ENCODE results near the gene RPGR.

Gene RPGR

GRCh38 chrX:38335382-38335781, 8.1 kb upstream of the RPGR start:
- no peak overlapping the region for H3K27ac ChIP-seq
- DNase-seq (ENCODE audit: low read depth, low spot score) = no peak

GRCh38 chrX:38332505-38332904, 5.2 kb upstream of the RPGR start:
- H3K27ac ChIP-seq = no peak overlapping the region
- no peak for DNase-seq (ENCODE audit: low read depth, low spot score)

DNA sequence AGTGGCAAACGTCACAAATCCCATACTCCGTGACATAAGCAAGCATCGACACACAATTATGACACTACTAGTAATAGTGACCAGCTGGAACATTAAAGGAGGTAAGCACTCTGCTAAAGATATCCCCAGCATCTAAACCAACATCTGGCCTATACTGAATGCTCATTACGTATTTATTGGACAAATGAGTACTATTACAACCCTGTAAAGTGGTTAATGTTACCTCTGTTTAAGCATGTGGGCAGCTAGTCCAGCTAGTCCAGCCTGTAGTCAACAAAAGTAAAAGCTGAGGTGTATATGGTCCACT, 419 bp upstream of the RPGR start:
- H3K27ac ChIP-seq = no peak overlapping the region
- DNase-seq (ENCODE audit: low read depth, low spot score) = no peak

DNA sequence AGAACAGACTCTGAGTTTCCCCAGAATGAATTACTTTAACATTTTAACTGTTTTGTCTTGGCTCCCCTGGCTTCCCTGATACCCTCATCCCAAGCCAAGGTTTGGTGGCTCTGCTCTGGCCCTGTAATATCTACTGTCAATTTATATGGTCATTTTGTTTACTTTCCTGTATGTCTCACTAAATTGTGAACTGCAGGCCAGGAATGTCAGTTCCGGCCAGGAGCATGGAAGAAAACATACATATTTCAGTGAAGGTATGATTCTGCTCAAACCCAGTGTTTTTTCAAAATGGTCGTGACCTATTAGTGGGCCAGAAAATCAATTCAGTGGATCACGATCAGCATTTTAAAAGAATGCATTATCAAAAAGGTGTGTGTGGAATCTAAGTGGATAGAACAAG, 1.2 kb downstream of the RPGR start:
- no peak for DNase-seq (ENCODE audit: low read depth, low spot score)
- peak overlapping the region; percentile 68 for H3K27ac ChIP-seq

DNA sequence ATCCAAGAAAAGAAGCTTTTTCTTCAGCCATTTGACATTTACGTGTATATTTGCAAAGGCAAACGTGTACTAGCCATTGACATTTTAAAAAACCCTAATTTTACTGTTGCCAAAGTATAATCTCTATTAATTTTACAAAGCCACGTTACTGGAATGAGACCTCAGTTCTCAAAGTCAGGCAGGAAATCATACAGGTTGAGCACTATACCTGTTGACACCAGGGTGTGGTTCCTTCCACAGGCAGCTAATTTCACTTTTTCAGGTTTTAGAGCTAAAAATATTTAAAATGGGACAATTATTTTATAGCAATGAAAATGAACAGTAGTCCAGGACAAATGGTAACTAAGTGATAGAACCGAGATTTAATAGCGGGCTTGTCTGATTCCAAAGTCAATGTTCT, 6.5 kb downstream of the RPGR start:
- no peak overlapping the region for H3K27ac ChIP-seq
- DNase-seq (ENCODE audit: low read depth, low spot score) = no peak

- H3K27ac ChIP-seq = no peak overlapping the region
- DNase-seq (ENCODE audit: low read depth, low spot score) = no peak
Observed at GRCh38 chrX:38318606-38319005, 8.7 kb downstream of the RPGR start.

DNA sequence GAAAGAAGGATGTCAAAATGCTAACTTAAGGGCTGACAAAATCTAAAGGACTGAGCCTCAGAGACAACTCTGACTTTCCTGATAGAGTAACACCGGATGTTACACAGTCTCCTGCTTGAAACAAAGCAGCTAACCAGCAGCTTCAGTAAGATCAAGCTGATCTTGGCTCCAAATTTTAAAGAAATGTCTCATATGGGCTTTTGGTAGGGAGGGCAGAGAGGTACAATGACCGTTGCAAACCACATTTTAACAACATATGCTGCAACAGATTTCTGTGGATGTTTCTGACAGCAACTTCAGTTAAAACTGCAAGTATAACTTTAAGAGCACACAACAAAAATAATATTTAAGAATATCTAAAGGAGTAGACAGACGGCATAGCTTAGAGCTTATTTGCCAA, 9.1 kb downstream of the RPGR start:
- no peak for DNase-seq (ENCODE audit: low read depth, low spot score)
- no peak overlapping the region for H3K27ac ChIP-seq

DNA sequence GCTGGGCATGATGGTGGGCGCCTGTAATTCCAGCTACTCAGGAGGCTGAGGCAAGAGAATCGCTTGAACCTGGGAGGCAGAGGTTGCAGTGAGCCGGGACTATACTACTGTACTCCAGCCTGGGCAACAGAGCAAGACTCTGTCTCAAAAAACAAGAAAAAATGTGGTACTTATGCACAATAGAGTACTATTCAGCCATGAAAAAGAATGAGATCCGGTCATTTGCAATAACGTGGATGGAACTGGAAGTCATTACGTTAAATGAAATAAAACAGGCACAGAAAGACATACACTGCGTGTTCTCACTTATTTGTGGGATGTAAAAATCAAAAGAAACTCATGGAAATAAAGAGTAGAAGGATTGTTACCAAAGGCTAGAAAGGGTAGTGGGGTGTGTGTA, 12.1 kb downstream of the RPGR start:
- DNase-seq (ENCODE audit: low read depth, low spot score) = no peak

DNA sequence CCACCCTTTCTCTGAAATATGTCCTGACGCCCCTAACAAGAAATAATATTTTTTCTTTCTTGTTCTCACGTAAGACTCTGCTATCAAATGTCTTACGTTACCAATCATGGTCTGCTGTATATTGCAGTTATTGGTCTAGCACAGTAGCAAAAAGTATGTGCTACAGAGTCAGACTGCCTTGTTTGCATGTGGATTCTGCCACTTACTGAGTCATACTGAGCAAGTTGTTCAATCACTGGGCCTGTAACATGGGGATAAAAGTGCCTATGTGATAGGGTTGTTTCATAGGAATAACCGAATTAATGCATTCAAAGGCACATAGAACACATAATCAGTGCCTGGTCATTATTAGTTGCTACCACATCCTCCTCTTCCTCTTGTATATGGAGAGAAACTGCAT, 14.1 kb downstream of the RPGR start:
- DNase-seq (ENCODE audit: low read depth, low spot score) = no peak
- peak overlapping the region; percentile 75 for H3K27ac ChIP-seq

More for the DNA sequence above, 12.1 kb downstream of the RPGR start:
- H3K27ac ChIP-seq = no peak overlapping the region

- DNase-seq (ENCODE audit: low read depth, low spot score) = no peak
- H3K27ac ChIP-seq = peak overlapping the region; percentile 75
Observed at GRCh38 chrX:38312436-38312835, 14.9 kb downstream of the RPGR start.

DNA sequence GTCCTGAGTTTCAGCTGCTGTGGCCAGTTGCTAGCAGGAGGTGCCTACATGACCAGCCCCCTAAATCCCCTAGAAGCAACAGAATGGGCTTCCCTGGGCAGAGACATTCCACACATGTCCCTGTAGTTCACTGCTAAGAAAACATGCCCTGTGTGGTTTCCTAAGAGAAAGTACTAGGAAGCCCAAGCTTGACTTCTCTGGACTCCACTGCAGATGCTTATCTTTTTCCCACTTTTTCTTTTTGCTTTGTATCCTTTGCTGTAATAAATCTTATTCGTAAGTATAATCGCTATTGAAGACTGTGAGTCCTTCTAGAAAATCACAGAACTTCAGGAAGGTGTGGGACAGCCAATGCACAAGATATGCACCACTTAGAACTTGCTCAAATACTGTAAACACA, 15.6 kb downstream of the RPGR start:
- DNase-seq (ENCODE audit: low read depth, low spot score) = no peak
- peak overlapping the region; percentile 75 for H3K27ac ChIP-seq

- DNase-seq (ENCODE audit: low read depth, low spot score) = no peak
- no peak overlapping the region for H3K27ac ChIP-seq
Observed at GRCh38 chrX:38305971-38306370, 21.3 kb downstream of the RPGR start.

GRCh38 chrX:38304010-38304409, 23.3 kb downstream of the RPGR start:
- no peak for DNase-seq (ENCODE audit: low read depth, low spot score)
- no peak overlapping the region for H3K27ac ChIP-seq

- H3K27ac ChIP-seq = no peak overlapping the region
- no peak for DNase-seq (ENCODE audit: low read depth, low spot score)
Observed at GRCh38 chrX:38293741-38294140, 33.6 kb downstream of the RPGR start.

GRCh38 chrX:38287674-38288073, 39.6 kb downstream of the RPGR start:
- no peak for DNase-seq (ENCODE audit: low read depth, low spot score)
- no peak overlapping the region for H3K27ac ChIP-seq

DNA sequence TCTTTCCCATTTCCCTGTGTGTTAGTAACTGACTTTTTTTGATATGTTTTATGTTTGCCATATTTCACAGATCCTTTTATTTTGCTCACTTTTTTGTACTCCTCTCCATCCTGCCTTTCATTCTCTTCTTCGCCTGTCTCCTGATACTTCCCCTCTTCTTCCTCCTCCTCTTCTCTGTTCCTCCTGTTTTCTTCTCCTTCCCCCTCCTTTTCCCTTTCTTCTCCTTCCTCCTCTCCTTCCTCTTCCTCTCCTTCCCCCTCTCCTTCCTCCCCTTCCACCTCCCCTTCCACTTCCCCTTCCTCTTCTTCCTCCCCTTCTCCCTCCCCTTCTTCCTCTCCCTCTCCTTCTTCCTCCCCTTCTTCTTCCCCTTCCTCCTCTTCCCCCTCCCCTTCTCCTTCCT, 41.7 kb downstream of the RPGR start:
- no peak overlapping the region for H3K27ac ChIP-seq

DNA sequence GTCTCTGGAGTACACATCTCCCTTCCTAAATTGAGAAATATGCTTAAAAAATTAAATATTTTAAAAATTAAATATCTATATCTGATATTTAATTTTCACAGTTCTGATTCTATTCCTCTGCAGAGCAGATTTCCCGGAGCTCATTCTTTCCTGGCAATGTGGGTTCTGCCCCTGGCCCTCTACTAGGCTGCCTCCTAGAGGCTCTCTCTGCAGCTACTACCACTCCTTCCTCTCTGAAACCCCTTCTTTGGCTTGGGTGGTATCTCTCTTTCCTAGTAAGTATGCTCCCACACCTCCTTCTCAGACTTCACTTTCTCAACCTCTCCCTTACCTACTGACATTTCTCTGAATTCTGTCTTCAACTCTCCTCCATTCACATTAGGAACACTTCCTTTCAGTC, 45.3 kb downstream of the RPGR start:
- no peak overlapping the region for H3K27ac ChIP-seq
- DNase-seq (ENCODE audit: low read depth, low spot score) = no peak

More for the DNA sequence above, 41.7 kb downstream of the RPGR start:
- no peak for DNase-seq (ENCODE audit: low read depth, low spot score)

- DNase-seq (ENCODE audit: low read depth, low spot score) = no peak
- no peak overlapping the region for H3K27ac ChIP-seq
Observed at GRCh38 chrX:38279188-38279587, 48.1 kb downstream of the RPGR start.

DNA sequence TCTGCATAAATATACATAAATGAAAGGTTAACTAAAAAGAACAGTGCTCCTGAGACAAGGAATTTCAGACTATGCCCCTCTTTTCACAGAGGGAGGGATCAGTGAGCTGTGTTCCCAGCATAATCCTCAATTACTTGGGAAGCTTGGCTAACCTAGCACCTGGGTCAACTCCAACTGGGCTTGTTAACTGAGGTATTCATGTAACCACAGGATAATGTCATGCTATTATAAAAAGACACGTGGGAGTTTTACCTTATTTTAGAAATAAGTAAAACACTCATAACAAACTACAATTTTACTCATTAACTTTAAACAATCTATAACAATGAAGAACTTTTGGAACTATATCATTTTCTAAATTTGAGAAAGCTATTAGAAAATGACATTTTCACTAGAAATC, 48.6 kb downstream of the RPGR start:
- no peak for DNase-seq (ENCODE audit: low read depth, low spot score)
- H3K27ac ChIP-seq = no peak overlapping the region

DNA sequence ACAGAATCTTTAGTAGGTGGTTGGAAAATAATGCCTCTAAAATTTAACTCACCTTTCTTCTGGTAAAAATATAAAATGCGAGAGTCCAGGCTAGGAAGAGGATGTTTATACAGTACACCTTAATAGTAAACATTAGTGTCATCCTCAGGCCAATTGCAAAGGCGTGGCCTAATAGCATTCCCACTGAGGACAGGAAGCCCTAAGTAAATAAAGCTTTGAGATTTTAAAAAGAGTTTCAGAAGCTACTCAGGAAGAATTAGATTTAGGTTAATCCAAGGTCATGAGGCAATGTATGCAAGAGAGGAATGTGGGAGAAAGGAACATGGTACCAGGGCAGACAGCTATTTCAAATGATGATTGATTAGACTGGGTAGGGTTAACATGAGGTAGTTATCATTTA, 49.5 kb downstream of the RPGR start:
- no peak for DNase-seq (ENCODE audit: low read depth, low spot score)
- no peak overlapping the region for H3K27ac ChIP-seq

- DNase-seq (ENCODE audit: low read depth, low spot score) = no peak
- H3K27ac ChIP-seq = no peak overlapping the region
Observed at GRCh38 chrX:38277136-38277535, 50.2 kb downstream of the RPGR start.

GRCh38 chrX:38276089-38276488, 51.2 kb downstream of the RPGR start:
- no peak for DNase-seq (ENCODE audit: low read depth, low spot score)
- peak overlapping the region; percentile 39 for H3K27ac ChIP-seq

DNA sequence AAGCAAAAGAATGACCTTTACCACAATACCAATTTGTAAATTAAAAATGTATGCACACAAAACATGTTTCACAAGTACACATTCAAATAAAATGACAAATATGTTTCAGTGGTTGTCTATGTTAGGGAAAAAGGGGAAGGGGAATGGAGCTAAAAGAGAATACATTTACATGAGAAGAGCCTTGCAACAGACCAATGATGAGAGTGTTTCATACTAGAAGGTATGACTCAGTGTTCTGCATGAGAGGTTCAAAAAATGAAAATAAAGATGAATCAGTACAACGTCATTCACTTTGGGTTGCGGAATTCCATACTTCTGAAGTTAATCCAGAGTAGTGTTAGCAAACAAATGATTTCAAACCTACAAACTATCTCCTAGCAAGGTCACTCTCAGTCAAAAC, 51.7 kb downstream of the RPGR start:
- DNase-seq (ENCODE audit: low read depth, low spot score) = peak; percentile 31
- H3K27ac ChIP-seq = peak overlapping the region; percentile 39

Measured in epithelial cell of prostate (primary cell).